ENCODE measurements around the gene C3orf18.

The C3orf18 gene

GRCh38 chr3:50611464-50612233, 44.1 kb upstream of the C3orf18 start, which contains the start of gene CISH:
TSS of gene CISH (minus strand) at chr3:50611774. CDS start at chr3:50611650, 124 bp downstream.
- peak; percentile 93 for DNase-seq (ENCODE audit: low spot score)
- TF ChIP-seq CTCF (IDR thresholded peaks at IDR 0.05; ENCODE audit: extremely low read depth, missing control alignments) = peak; percentile 49

DNA sequence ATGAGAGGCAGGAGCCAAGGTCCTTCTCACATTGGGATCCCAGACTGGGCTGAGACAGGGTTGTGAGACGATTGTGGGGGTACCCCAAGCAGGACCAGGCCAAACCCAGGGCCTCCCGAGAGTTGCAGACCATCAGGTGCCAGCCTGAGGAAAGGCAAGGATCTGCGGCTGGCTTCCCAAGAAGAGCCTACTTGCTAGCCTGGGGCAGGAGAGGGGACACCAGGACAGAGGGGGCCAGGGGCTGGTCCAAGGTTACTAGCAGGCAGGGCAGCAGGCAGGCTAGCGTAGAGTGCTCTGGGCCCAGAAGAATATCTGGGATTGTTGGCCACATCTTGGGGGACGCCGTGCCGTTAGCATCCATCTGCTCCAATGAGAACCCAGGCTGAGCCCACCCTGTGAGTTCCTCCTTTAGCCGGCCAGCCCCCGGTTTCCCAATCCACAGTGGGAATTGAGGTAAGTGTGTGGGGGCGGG, 43.5 kb upstream of the C3orf18 start:
- no peak for DNase-seq (ENCODE audit: low spot score)
- no peak for TF ChIP-seq CTCF (IDR thresholded peaks at IDR 0.05; ENCODE audit: extremely low read depth, missing control alignments)

- TF ChIP-seq CTCF (IDR thresholded peaks at IDR 0.05; ENCODE audit: extremely low read depth, missing control alignments) = no peak
- no peak for DNase-seq (ENCODE audit: low spot score)
Measured at GRCh38 chr3:50610181-50610971, 42.8 kb upstream of the C3orf18 start.

DNA sequence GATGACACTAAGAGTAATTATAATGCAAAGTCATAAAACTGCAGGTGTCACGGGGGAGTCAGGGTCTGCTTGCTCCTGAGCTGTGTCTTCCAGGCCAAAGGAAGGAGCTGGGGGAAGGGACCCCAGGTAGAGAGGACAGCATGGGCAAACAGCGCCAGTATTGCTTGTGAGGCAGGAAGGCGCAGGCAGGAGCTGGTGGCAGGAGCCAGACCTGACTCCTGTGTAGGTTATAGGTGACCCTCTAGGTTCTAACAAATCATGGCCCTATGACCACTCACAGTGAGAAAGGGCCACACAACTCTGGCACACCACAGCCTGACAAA, 42.2 kb upstream of the C3orf18 start:
- no peak for TF ChIP-seq CTCF (IDR thresholded peaks at IDR 0.05; ENCODE audit: extremely low read depth, missing control alignments)
- DNase-seq (ENCODE audit: low spot score) = no peak

DNA sequence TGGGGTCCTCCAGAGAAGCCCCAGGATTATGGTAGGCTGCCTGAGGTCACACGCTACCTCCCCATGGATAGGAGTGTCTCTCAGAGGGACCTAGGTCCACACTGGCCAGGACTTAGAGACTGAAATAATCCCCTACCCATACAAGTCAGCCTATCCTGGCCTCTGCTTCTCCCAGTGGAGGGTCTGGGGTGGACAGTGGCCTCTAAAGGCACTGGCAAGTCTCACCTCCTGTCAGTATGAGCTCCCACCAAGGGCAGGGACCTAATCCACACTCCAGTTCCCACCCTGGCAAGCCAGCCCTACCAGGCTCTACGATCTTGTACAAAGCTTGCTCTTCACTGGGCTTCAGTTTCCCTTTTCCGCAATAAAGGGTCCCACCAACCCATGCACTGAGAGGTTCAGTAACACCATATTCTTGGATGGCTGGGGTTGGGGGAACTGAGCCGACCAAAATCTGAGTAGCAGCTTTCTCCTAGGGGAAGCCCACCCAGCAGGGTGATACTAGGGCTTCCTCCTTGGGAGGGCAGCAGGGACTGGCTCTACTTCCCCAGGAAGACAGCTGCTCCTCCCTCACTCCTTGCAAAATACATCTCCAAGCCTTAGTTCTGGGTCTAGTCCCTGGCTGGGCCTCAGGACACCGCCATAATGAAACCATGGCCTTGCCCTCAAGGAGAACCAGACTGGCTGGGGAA, 41.7 kb upstream of the C3orf18 start:
- DNase-seq (ENCODE audit: low spot score) = no peak
- TF ChIP-seq CTCF (IDR thresholded peaks at IDR 0.05; ENCODE audit: extremely low read depth, missing control alignments) = no peak

DNA sequence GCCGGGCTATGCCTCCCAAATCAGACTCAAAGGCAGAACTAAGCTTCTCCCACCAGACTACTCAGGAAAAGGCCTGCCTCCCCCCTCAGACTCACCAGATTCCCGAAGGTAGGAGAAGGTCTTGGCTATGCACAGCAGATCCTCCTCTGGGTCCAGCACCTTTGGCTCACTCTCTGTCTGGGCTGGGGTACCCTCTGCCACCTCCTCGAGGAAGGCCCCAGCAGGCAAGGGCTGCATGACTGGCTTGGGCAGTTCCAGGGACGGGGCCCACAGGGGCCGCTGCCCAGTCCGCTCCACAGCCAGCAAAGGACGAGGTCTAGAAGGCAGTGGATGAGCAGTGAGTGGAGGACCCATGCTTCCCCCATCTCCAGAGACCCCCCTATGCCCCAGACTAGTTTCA, 40.7 kb upstream of the C3orf18 start:
- DNase-seq (ENCODE audit: low spot score) = no peak
- no peak for TF ChIP-seq CTCF (IDR thresholded peaks at IDR 0.05; ENCODE audit: extremely low read depth, missing control alignments)
